ENCODE measurements around the gene RBM22.

RBM22 gene

DNA sequence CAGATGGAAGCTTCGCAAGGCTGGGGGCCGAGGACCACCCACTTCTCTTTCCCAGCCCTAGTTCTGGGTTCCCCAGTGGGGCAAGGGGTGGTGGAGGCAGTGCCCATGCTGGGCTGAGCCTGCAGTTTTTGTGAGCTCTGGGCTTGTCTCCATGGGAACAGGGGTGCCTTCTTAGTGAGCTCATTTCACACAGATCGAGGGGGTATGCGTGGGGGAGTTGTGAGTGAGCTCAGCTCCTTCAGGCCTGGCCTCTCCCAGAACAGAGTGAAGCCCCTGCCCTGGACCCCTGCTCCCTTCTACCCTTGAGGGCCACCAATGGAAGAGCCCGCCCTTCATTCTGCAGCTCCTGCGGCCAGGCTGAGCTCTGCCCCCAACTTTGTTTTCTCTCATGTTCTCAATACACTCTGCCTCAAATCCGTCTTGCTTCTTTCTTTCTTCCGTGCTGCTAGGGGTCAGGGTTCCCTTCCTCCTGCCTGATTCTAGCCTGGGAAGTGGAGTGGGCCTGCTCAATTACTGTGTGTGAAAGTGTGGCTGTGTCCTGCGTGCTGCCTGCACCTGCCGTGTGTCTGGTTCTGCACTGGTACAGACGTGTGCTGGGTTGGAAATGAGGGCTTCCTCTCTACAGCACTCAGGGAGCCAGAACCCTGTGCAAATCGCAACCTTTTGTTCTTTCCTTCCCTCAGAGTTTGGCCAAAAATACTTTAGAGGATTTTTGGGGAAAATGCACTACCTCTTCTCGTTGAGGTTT, 48.8 kb downstream of the RBM22 start:
- no peak for DNase-seq (ENCODE audit: low read depth)

DNA sequence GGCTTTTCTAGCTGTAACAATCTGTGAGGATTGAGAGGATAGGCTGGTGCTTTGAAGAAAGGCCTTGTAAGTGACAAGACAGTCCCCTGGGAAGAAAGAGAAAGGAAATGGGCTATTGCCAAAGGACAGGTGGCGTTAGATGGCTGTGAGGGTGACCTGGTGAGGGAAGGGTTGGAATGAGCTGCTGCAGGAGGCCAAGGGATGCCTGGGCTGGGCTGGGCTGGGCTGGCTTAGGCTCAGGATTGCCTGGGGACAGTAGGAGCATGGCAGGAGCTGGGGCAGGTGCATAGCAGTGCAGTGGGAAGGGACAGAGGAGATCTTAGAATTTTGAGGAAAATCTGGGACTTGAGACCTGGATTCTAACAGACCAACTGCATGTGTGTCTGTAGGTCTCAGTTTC, 49.5 kb downstream of the RBM22 start:
- DNase-seq (ENCODE audit: low read depth) = no peak

DNA sequence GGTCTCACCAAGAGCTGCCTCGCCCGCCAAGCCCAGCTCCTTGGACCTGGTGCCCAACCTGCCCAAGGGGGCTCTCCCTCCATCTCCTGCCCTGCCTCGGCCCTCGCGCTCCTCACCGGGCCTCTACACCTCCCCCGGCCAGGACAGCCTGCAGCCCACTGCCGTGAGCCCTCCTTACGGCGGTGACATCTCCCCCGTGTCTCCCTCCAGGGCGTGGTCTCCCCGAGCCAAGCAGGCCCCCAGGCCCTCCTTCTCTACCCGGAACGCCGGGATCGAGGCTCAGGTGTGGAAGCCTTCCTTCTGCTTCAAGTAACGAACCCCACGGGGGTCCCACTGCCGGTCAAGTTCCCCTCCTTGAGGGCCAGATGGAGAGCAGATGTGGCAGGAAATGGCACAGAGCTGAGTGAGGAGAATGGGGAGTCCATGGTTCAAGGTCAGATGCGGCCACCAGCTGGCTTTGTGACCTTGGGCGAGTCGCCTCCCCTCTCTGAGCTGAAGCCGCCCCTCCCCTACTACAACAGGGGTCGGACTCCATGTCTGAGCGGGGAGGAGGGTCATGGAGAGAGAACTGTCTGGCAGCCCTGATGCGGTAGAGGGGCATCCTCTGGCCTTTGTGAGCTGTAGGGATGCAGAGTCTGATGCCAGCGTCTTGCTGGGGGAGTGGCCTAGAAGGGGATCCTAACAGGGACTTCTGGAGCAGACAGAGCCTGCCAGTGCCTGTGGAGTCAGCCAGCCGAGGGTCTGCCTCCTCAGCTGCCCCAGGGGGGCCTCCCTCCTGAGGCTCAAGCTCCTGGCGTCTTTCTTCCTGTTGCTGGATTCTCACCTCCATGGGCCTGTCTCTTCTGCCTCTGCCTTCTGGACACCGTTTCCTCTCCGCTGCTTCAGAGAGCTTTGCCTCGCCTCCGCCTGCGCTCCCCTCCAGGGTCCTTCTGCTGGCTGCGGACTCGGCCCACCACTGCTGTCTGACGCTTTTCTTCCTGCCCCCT, 50.5 kb downstream of the RBM22 start:
- no peak for DNase-seq (ENCODE audit: low read depth)

DNA sequence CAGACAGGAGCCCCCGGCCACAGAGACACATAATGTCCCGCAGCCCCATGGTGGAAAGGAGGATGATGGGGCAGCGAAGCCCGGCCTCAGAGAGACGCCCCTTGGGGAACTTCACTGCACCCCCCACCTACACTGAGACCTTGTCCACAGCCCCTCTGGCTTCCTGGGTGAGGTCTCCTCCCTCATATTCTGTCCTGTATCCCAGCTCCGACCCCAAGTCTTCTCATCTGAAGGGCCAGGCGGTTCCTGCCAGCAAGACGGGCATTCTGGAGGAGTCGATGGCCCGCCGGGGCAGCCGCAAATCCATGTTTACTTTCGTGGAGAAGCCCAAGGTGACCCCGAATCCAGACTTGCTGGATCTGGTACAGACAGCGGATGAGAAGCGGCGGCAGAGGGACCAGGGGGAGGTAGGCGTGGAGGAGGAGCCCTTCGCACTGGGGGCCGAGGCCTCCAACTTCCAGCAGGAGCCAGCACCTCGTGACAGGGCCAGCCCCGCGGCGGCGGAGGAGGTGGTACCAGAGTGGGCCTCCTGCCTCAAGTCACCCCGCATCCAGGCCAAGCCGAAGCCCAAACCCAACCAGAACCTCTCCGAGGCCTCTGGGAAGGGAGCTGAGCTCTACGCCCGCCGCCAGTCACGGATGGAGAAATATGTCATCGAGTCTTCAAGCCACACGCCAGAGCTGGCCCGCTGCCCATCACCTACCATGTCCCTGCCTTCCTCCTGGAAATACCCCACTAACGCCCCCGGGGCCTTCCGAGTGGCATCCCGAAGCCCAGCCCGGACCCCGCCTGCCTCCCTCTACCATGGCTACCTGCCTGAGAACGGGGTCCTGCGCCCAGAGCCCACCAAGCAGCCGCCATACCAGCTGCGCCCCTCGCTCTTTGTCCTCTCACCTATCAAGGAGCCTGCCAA, 51.5 kb downstream of the RBM22 start:
- DNase-seq (ENCODE audit: low read depth) = no peak

DNA sequence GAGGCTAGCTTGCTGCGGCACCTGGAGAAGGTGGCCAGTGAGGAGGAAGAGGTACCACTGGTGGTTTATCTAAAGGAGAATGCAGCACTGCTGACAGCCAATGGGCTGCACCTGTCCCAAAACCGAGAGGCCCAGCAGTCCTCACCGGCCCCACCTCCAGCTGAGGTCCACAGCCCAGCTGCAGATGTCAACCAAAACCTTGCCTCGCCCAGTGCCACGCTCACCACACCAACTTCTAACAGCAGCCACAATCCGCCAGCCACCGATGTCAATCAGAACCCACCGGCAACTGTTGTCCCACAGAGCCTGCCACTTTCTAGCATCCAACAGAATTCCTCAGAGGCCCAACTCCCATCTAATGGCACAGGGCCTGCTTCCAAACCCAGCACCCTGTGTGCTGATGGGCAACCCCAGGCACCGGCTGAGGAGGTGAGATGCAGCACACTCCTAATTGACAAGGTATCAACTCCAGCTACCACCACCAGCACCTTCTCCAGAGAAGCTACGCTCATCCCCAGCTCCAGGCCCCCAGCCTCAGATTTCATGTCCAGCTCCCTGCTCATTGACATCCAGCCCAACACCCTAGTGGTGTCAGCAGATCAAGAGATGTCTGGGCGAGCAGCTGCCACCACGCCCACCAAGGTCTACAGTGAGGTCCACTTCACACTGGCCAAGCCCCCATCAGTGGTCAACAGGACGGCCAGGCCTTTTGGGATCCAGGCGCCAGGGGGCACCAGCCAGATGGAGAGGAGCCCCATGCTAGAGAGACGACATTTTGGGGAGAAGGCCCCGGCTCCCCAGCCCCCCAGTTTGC, 52.4 kb downstream of the RBM22 start:
- DNase-seq (ENCODE audit: low read depth) = no peak

DNA sequence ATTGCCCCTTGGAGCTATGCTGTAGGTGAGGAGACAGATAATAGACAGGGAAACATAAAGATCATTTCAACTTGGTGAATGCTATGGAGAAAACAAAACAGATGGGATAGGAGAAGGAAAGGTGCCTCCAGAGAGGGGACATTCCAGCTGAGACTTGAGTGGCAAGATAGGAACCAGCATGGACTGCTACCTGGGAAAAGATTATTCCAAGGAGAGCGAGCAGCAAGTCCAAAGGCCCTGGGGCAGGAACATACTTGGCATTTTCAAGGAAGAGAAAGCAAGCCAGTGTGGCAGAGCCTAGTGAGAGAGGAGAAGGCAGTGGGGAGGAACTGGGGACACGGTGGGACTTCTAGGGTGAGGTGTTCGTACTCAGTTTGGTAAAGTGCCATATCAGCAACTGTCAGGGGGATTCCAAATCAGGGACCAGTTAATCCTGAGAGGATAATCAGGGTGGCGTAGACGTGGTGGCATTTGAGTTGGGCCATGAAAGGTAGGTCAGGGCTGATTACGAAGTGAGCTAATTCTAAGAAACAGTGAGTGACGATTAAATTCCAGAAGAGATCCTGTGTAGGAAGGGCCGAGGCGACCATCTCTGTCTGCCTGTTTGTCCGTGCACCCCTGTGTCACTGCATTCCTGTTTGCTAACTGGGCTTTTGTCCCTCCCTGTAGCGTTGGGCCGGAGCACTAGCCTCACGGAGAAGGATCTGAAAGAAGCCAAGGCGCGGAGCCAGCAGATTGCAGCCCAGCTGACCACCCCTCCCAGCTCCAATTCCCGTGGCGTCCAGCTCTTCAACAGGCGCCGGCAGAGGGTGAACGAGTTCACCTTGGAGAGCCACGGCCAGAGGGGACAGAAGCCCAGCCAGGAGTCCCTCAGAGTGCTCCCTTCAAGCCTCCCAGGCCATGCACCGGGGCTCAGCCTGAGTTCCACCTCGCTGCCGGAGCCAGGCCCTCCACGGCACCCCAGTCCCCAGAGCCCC, 53.3 kb downstream of the RBM22 start:
- DNase-seq (ENCODE audit: low read depth) = no peak

DNA sequence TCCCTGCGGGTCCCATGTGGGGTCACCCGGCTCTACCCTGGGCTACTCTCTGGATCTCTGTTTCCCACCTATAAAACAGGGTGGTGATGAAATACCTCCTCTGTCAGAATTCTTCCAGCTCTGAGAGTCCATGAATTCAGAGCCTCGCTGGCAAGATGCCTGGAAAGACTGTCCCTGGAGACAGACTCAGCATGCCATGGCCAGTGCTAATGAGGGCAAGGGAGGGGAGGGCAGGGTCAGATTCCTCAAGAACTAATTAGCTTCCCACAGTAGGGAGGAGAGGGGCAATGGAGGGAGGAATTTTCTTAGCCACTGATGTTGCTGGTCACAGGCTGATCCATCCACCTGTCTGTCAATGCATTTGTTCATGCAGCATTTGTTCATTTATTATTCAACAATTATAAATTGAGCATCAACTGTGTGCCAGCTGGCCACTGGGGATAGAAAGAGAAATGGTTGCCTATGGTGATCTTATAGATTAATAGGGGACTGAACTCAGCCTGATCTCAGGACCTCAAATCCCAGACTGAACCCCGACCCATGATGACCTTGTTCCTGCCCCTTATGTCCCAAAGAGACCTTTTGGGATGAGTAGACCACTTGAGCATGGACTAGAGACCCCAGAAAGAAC, 55.7 kb downstream of the RBM22 start:
- no peak for DNase-seq (ENCODE audit: low read depth)

DNA sequence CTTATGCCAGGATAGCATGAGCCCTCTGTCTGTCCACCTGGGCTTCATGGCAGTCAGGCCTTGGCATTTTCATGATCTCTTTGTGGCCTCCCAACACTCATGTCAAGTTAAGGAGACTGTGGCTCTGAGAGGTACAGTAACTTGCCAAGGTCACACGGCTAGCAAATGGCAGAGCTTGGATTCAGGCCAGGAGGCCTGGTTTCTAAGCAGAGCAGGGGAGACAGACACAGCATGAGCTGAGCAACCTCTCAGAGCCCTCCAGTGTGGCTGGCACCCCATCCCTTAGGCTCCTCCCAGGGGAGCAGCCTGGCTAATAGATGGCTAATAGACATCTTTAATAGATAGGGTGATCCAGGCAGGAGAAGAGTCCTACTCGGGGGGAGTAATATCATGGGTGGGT, 56.3 kb downstream of the RBM22 start:
- no peak for DNase-seq (ENCODE audit: low read depth)

DNA sequence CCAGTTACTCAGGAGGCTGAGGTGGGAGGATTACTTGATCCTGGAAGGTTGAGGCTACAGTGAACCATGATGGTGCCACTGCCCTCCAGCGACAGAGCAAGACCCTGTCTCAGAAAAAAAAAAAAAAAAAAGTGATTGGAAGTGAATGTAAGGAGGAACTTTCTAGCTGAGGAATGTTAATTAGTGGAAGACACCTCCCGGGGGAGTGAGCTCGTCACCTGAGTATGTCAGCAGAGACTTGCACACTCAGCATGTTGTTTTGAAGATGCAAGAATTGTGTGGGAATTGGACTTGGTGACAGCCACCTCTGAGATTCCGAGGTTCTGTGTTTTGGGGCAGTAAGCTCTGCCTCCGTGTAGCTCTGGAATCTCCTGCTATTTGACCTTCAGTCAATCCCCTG, 56.8 kb downstream of the RBM22 start:
- DNase-seq (ENCODE audit: low read depth) = no peak

DNA sequence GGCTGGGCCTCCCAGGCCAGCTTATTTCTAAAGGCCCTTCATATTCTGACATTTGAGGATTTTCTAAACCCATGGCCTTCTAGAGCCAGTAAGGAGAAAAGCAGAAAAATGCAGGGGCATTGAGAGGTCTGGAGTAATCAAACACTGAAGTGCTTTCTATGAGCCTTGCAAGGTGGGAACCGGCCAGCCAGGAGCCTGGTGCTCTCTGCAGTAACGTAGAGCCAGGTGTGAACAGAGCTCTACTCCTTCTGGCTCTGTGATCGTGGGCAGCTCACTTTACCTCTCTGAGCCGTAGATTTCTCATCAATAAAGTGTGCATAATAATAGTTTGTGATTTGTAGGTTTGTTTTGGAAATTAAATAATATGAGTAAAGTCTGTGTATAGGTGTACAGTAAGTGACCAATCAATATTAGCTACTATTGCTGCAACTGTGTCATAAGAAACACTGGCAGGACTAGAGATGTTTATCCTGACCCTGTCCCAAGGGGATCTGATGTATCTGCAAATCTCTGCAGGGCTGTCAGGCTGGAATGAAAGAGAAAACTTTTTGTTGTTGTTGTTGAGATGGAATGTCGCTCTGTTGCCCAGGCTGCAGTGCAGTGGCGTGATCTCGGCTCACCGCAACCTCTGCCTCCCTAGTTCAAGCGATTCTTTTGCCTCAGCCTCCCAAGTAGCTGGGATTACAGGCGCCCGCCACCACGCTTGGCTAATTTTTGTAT, 57.7 kb downstream of the RBM22 start:
- no peak for DNase-seq (ENCODE audit: low read depth)

DNA sequence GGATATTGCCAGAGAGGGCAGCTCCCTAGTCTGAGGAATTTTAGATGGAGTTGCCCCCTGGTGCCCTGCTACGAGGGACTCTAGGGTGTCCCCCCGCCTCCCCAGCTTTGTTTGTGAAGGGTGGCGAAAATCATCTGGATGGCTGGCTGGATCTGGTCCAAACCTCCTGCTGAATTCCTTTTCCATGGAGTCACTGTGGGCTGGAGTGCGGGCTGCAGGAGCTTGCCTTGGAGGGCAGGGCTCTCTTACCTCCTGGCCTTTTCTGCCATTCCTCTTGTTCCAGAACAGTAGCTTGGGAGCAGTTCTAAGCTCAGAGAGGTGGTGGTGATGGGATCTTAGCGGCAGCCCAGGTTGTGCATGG, 58.3 kb downstream of the RBM22 start:
- DNase-seq (ENCODE audit: low read depth) = no peak

DNA sequence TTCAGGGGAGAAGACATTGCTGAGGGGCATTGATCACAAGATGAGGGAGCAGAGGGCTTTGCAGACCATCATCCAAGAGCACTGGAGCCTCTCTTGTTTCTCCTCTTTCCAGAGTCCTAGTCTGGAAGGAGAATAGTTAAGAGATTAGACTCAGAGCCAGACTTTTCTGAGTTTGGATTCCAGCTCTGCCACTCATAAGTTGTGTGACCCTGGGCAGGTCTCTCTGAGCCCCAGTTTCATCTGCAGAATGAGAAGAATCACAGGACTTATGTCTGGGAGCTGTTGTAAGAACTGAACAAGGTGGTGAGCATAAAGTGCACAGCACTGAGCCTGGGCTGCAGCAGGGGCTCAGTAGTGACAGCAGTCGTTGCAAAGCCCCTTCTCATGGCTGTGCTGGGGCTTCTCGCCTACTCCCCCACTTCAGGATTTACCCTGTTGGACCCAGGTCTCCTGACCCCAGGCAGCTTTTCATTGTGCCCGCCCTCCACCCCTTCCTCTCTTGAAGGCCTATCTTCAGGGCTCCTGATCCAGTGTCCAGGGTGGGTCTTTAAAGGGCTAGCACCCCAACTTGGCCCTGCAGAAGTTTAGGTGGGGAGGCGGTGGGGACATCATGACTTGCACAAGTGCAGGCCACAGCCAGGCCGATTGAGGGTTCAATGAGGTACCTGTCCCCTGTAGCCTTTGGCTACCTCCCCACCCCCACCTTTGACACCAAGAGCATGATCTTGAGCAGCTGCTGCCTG, 58.9 kb downstream of the RBM22 start:
- no peak for DNase-seq (ENCODE audit: low read depth)

DNA sequence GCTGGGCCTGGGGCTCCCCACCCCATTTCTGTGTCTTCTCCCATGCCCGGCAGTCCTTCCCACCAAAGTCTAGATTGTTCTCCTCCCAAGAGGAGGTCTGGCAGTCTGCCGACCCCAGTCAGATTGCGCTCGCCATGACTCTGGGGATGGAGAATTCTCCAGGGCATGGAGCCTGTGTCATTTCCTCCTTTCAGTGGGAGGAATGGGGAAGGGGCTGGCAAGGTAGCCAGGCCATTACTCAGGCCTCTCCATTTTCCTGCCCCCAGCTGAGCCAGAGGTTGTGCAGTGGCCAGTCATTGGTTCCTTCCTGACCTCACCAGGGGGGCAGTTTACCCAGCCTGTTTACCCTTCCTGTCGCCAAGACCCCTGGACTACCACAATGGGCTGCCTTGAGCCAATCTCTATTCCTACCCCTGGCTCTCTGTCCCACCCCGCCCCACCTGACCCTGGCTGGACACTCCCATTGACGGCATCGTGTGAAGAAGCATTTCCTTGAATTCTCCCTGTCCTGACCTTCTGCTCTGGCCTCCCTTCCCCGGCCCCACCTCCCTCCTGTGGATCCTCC, 59.8 kb downstream of the RBM22 start:
- DNase-seq (ENCODE audit: low read depth) = no peak
